GM15510 (cell line): Measurements from ENCODE around the gene SMIM21.

Source experiments
- POLR2A ChIP-seq: IDR thresholded peaks from 3 replicates; pipeline ENCODE4 v1.6.1; 2011; ENCODE audit warnings: borderline replicate concordance; ENCODE audit not compliant: insufficient read length; ENCODE audit errors: extremely low read depth

The SMIM21 gene

DNA sequence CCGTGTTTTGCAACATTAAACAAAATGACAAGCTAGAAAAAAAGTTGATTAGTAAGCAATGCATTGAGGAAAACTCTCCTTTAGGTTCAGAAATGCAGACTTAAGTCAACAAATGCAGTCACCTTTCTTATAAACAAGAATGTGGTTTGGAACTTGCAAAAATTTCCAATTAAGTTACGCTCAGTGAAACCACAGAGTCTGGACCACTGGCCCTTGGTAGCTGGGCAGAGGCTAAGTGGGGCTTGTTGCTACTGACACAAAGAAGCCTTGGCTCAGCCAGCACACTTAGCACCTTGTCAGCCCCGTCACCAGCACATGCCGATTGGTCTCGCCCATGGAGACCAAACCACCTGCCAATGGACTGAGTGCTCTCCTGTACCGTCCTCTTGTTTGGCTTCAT, 53.0 kb downstream of the SMIM21 start:
- no peak for TF ChIP-seq POLR2A

DNA sequence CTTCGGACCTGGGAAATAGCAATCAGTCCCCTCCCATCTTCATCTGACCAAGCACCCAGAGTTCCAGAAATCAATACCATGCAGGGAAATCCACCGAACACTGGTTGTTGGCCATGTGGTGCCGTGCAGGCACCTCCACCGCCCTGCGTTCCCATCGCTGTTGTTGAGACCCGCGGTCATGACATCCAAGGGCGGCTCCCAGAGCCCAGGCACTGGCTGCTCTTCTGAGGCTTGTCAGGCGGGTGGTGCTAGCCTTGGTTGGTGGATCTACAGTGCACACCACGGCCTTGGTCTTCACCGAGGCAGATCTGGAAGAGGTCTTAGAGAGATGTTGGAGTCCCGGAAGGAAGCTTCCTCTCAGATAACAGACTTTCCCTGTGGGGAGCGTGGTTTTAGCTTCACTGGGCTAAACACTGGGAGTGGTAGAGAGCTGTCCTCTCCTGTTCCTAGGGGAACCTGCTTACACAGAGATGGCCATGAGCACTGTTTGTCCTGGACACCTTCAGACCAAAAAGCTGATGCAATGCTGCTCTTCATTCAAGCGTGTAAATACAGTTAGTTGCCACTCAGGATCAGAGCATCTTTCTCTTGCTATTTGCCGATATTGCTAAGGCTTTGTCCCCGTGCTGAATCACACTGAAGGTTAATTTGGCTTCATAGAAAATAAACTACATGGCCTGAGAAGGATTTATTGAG, 58.3 kb downstream of the SMIM21 start:
- TF ChIP-seq POLR2A, result no peak

DNA sequence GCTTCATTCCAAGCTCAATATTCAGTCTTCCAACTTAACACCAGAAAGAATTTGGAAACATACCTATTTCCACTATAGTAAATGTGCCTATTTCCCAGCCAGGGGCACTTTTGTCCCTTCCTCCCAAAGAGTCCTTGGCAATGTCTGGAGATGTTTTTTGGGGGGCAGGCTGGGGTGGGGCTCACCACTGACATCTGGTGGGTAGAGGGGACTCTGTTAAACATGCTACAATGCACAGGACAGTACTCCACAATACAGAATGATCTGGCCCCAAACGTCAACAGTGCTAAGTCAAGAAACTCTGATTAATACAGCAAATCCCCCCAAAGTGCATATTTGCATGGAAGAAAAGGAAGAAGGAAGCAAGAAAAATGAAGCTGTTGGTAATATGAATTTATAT, 61.7 kb downstream of the SMIM21 start:
- no peak for TF ChIP-seq POLR2A

DNA sequence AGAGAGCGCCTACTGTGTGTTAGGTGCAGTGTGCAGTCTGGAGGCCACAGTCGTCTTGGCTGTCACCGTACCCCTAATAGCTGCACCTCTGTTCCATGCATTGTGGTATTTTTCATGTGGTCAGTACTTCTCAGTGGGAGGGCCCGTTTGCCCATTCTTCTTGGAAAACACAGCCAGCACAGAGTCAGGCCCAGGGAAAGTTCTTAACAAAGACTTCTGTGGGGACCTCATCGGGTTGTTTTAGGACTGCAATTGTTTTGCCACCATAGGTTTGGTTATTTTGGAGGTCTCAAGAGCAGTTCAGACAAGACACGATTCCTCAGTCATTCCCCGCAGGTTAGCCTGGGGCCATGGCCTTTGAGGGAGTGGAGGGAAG, 62.3 kb downstream of the SMIM21 start:
- no peak for TF ChIP-seq POLR2A

DNA sequence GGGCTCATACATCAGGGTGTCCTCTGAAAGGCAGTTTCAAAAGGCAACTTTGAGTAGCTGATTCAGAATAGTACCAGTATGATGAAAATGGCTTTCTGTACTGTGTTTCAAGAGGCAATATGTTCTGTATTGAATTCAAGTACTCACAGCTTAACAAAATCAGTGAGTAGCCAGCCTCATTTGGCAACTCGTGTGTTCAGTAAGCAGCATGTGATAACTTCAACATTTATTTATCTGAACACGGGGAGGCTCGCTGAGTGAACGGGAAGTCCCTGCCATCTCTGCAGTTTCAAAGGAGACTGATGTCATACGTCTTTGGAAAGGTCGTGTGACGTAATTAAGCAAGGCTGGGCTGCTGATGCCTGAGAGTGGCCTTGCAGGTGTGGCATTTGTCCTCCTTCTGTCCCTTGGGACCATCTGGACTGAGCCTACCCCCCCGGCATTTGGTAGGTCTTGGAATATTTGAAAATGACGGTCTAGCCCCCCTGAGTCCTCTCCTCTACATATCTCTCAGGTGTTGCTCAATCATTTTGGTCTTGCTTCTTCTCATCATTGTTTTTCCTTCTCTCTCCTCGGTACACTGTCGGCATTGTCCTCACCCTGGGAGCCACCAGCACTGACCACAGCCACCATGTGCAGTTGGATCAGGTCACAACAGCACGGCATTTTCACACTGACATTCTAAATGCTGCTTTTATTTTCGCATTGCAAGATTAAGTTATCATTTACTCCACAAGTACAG, 62.8 kb downstream of the SMIM21 start:
- TF ChIP-seq POLR2A, result no peak

DNA sequence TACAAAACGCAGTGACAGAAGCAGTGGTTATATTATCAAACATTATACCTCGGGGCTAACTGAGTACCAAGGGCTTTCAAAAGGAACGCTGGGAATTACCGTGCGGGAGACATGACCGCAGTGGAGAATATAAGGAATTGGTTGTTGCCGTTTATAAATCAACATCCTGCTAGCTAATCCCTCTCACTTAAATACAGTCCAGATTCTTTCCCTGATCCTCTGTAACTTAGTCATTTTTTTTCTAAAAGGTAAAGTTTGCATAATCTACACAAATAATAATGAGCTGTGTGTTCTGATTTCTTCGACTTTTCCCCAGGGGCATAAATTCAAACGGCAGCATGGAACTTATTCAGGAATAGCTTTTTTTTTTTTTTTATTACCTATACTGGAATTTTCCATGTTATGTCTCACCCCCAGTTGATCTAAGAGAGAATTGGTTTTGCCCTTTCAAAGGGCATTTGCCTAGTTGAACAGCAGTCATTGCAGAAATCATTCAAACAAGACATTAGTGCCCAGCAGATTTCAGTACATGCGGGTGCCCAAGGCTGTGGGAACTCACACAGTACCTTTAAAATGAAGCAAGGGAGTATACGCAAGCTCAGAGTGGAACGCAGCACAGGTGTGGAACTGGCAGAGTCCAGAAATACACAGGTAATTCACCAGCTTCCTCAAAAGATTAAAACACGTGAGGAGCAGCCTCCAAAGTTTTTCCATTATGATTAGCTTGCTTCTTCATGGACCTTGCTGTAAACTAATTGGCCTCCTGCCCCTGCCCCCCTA, 63.9 kb downstream of the SMIM21 start:
- no peak for TF ChIP-seq POLR2A

DNA sequence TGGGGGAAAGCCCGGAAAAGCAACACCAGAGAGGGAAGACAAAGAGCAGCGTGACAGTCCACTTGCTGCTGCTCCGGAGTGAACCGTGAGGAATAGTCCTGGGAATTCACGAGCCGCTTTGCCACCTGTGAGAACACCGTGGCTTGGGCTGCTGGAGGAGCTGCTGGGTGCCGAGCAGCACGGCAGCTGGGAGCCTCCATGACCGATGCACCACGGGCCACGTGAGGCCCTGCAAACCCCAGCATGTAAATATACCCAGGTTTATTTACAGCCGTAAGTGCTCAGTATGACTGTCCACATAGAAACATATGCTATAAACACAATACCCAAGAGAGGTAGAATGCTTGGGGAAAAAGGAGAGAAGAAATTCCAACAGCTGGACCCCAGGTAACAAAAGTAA, 65.1 kb downstream of the SMIM21 start:
- no peak for TF ChIP-seq POLR2A

DNA sequence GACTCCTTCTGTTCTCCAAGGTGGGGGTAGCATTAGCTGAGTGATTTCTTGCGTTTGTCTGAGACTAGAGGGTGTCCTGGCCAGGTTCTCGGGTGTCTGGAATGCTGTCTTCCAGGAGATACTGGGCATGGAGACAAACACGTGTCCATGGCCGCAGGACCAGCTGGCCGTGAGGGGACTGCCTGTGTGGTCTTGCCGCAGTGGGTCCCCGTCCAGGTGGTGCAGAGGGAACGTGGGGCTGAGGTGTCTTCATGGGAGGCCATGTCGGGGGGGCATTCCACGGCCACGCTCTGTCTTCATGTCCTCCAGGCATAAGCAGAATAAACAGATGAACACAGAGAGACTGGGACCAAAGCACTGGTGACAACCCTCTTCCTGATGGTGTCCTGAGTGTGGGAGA, 66.6 kb downstream of the SMIM21 start:
- no peak for TF ChIP-seq POLR2A

DNA sequence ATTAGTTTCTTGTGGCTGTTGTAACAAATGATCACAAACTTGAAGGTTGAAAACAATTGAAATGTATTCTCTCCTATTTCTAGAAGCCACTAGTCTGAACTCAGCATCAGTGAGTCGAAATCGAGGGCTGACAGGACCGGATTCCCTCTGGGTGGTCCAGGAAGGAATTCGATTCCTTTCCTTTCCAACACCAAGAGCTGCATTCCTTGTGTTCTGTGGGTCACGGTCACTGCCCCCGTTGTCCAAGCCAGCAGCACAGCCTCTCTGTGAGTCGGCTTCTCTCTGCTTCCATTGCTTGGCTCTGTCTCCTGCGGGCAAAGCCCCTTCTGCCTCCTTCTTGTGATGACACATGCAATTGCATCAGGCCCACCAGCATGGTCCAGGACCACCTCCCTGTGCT, 67.3 kb downstream of the SMIM21 start:
- no peak for TF ChIP-seq POLR2A
